ENCODE data around the gene CCL22.
"Not testable (repeated sequence)": the region's sequence is repeated elsewhere in the genome, so short reads cannot be mapped to it uniquely, and the experiment has no call there.

Gene CCL22

DNA sequence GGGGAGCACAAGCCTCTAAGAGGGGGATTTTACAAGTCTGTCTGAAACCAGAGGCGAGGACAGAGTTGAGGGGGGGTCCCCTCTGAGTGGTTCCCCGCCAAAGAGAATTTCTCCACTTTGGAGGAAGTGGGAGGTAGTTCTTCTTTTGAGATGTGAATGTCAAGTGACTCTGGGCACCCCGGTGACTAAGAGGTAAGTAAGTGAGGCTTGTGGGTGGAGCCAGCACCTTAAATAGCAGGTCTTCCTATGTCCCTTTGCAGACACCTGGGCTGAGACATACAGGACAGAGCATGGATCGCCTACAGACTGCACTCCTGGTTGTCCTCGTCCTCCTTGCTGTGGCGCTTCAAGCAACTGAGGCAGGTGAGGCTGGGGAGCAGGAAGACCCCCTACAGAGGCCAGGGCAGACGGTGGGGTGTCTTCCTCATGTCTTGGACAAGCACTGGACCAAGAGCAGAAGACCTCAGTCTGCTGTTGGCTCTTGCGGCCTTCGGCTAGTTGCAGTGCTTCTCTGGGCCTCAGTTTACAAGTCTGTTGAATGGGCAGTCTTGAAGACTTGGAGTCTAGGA lies at the start of gene CCL22:
TSS of gene CCL22 (plus strand) at position 257 of the 569 bp plus-strand sequence. CDS start at position 291, 34 bp downstream.
- no peak for DNase-seq (ENCODE audit: low read depth in 2 of 2)

DNA sequence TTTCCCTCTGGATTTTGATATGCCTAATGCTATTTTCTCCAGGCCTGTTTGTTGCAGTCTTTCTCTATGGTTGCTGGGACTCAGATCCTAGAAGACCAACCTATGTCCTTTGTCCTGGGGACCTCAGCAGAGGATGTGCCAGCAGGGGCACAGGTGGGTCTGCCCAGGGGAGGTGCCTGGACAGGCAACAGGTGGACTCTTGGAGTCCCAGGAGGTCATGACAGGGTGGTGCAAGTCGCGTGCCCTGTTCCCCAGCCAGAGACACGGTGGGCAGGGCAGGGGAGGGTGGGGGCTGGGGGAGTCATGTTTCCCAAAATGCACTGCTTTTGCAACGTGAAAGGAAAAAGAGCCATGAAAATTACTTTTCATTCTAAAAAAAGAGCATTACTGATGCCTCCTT lies 47.8 kb upstream of the CCL22 start:
- DNase-seq (ENCODE audit: low read depth in 2 of 2), result no peak

DNA sequence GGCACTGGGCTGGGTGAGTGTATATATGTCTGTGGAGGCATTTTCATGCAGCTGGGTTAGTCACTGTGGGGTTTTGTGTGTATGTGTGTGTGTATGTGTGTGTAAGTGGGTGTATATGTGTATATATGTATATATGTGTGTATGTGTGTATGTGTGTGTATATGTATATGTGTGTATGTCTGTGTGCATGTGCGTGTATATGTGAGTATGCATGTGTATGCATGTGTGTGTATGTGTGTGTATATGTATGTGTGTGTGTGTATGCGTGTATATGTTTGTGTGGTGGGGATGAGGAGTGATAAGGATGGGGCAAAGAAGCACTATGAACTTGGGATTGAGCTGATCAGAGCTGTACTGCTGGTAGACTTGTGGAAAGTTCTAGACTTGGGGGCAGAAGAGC lies 45.1 kb upstream of the CCL22 start:
- no peak for DNase-seq (ENCODE audit: low read depth in 2 of 2)

GRCh38 chr16:57314161-57314785 lies 44.3 kb upstream of the CCL22 start:
- no peak for DNase-seq (ENCODE audit: low read depth in 2 of 2)

DNA sequence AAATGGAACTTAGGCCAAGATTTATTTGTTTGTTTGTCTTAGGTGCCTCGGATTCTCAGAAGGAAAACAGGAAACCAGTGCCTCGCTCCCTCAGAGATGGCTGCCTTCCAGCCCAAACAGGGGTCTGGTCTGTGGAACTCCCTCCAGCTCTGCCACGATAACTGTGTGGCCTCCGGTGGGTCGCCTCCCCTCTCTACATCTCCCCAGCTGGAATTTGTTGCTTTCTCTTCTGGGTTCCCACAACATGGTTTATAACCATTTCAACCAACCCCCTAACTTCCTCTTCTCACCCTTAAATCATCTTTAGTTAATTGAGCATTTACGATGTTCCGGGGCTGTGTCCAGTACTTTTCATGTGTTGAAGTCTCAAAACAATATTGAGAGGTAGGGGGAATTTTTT lies 43.2 kb upstream of the CCL22 start:
- DNase-seq (ENCODE audit: low read depth in 2 of 2), result no peak

DNA sequence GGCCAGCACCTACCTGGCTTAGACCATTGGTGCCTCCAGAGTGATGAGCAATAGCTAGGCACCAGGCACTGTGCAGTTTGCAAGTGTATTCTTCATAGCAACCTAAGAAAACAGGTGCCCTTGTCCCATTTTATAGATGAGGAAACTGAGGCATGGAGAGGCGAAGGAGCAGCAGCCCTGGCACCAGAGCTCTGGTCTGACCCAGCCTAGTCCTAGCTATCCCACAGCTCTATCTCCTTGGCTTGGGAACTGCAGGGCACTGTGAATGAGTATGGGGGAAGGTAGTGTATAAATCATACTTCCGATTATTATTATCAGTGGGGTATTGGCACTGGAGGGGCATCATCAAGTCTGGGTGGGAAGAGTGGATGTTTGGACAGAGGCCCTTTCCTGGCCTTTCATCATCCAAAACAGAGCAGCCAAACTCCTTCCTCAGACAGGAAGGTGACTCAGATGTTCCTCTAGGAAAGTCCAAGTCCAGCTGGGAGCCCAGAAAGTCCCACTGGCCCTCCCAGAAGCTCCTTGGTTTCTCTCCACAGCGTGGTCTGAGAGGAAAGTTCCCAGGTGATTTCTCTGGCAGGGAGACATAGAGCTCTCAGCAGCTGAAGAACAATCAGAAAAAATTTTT lies 42.1 kb upstream of the CCL22 start:
- DNase-seq (ENCODE audit: low read depth in 2 of 2), result no peak

DNA sequence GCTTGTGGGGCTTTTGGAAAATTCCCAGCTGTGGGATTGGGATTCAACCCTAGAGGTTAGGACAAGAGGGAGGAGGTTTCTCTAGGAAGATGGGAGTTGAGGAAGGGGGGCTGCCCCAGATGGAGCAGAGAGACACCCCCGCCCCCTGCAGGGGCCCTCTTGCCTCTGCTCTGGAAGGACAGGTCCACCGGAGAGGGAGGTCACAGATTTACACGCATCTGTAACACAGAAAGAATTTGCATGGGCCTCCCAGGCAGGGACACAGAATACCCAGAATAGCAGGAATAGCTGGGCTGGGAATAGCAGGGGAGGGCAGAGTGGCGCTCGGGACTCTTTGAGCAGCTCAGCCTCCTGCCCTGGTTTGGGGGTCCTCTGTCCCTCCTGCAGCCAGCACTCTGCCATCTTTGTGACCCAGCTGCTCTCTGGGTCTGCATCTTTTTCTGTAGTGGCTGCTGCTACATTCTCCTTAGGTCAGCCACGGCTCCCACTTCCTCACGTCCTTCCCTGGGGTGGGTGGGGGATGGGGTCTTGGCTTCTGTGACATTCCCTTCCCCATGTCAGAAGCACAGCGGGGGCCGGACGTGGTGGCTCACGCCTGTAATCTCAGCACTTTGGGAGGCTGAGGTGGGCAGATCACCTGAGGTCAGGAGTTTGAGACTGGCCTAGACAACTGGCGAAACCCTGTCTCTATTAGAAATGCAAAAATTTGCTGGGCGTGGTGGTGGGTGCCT lies 40.2 kb upstream of the CCL22 start:
- DNase-seq (ENCODE audit: low read depth in 2 of 2), result no peak

GRCh38 chr16:57319646-57320045 lies 38.9 kb upstream of the CCL22 start:
- DNase-seq (ENCODE audit: low read depth in 2 of 2), result no peak

GRCh38 chr16:57324749-57325148 lies 33.8 kb upstream of the CCL22 start:
- DNase-seq (ENCODE audit: low read depth in 2 of 2), result no peak

GRCh38 chr16:57325458-57325857 lies 33.1 kb upstream of the CCL22 start:
- no peak for DNase-seq (ENCODE audit: low read depth in 2 of 2)

DNA sequence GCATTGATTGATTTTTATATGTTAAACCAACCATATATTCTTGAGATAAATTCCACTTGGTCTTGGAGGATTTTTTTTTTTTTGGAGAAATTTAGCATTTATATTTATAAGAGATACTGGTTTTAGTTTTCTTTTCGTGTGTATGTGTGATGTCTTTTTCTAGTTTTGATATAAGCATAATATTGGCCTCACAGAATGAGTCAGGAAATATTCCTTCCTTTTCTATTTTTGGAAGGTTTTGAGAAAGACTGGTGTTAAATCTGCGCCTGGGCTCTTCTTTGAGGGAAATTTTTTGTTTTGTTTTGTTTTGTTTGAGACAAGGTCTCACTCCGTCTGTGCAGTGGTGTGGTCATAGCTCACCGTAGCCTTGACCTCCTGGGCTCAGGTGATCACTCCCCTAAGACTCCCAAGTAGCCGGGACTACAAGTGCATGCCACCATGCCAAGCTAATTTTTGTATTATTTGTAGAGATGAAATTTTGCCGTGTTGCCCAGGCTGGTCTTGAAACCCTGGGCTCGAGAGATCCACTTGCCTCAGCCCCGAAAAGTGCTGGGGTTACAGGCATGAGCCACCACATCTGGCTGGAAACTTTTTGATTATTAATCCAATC lies 28.8 kb upstream of the CCL22 start:
- no peak for DNase-seq (ENCODE audit: low read depth in 2 of 2)

DNA sequence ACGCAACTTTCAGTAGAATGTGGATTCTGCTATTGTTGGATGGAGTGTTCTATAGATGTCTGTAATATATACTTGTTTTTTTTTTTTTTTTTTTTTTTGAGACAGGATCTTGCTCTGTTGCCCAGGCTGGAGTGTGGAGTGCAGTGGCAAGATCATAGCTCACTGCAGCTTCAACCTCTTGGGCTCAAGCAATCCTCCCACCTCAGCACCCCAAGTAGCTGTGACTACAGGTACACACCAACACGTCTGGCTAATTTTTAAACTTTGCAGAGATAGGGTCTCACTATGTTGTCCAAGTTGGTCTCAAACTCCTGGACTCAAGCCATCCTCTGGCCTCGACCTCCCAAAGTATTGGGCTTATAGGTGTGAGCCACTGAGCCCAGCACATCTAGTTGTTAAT lies 27.2 kb upstream of the CCL22 start:
- DNase-seq (ENCODE audit: low read depth in 2 of 2), result no peak

- DNase-seq (ENCODE audit: low read depth in 2 of 2), result no peak
These were observed 25.2 kb upstream of the CCL22 start for GRCh38 chr16:57333402-57333801.

DNA sequence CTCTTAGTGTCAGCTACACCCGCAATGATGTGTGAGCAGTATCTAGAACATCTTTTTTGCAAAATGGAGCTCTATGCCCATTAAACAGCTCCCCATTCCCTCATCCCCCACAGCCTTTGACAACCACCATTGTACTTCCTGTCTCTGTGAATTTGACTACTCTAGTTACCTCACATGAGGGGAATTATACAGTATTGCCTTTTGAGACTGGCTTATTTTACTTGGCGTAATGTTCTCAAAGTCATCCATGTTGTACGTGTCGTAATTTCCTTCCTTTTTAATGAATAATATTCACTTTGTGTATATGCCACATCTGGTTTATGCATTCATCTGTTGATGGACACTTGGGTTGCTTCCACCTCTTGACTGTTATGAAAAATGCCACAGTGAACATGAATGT lies 23.2 kb upstream of the CCL22 start:
- DNase-seq (ENCODE audit: low read depth in 2 of 2), result no peak

DNA sequence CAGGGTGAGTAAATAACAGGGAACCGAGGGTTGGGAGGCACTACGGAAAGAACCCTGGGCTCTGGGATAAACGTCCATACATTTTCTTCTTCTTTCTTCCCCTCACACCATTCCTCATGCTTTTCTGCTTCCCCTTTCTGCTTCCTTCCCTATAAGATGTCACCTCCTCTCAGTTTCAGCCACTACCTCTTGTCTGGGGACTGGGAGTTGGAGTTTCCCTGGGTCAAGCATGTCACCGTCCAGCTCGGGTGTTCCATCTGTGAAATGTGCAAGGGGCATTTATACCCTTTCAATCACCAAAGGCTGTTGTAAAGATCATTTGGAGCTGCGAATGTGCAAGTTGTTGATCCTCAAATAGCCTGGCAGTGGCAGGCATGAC lies 17.5 kb upstream of the CCL22 start:
- no peak for DNase-seq (ENCODE audit: low read depth in 2 of 2)

GRCh38 chr16:57341441-57342303 lies 16.9 kb upstream of the CCL22 start:
- no peak for DNase-seq (ENCODE audit: low read depth in 2 of 2)

DNA sequence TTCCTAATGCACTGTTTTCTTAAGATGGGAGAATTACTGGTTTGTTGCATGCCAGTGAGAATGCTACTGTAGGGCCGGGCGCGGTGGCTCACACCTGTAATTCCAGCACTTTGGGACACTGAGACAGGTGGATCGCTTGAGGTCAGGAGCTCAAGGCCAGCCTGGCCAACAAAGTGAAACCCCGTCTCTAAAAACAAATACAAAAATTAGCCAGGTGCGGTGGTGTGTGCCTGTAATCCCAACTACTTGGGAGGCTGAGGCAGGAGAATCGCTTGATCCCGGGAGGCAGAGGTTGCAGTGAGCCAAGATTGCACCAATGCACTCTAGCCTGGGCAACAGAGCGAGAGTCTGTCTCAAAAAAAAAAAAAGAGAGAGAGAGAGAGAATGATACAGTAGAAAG lies 16.0 kb upstream of the CCL22 start:
- not testable (repeated sequence) for DNase-seq (ENCODE audit: low read depth in 2 of 2)

DNA sequence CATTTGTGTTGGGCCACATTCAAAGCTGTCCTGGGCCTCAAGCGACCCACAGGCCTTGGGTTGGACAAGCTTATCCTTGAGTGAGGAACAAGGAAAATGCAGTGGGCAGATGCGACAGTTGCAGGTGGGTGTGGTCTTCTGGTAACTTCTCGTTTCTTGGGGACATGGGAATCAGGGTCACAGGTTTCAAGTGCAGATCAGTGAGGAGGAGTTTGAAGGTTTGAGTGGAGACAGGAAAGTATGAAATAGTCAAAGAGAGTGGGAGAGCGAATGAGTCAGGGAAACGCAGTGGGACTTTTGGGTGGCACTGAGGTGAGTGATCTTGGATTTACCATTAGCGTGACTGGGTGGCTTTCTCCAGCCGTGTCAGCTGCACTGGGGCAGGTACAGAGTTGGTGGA lies 15.4 kb upstream of the CCL22 start:
- DNase-seq (ENCODE audit: low read depth in 2 of 2), result no peak

DNA sequence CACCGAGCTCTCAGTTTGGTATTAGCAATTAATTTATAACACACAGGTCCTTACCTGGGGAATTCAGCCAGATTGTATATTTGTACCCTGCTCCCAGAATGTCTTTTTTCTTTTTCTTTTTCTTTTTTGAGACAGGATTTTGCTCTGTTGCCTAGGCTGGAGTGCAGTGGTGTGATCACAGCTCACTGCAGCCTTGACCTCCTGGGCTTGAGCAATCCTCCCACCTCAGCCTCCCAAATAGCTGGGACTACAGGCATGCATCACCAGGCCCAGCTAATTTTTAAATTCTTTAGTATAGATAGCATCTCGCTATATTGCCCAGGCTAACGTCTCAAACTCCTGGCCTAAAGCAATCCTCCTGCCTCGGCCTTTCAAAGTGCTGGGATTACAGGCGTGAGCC lies 14.5 kb upstream of the CCL22 start:
- DNase-seq (ENCODE audit: low read depth in 2 of 2), result not testable (repeated sequence)

DNA sequence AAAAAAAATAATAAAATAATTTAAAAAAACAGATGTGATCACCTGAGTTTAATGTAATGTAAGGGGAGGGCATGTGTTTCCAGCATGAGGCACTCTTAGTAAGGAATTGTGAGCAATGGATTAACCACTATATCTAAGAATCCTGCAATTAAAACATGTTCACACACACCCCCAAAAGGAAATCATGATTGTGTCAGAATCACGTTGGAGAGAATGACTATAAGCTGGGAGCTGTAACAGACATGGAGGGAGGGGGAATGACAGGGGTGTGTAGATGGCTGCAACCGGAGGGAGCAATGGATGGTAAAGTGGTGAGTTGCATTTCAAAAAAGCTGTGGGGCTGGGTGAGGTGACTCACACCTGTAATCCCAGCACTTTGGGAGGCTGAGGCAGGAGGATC lies 13.6 kb upstream of the CCL22 start:
- no peak for DNase-seq (ENCODE audit: low read depth in 2 of 2)

DNA sequence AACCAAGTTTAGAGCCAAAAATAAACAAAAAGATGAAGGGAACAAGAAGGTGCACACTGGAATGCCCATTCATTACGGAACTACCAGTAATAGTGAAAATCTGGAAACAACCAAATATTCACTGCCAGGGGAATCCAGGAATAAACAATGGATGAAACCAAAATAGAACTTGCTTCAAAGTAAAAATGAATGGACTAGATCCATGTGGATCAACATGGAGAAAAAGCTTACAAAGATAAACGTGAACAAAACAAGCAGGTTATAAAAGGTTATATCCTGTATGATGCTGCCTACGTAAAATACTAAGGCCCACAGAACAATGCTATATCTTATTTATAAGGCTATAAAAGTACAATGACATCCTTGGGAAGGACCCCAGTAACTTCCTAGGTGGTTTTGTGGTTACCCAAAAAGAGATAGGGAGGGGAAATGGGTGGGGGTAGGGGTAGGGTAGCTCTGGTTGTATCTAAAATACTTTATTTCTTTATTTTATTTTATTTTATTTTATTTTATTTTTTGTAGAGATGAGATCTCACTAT lies 12.8 kb upstream of the CCL22 start:
- no peak for DNase-seq (ENCODE audit: low read depth in 2 of 2)

Data from stimulated activated CD4-positive, alpha-beta T cell treated with anti-CD3 and anti-CD28 coated beads, Interleukin-12 subunit alpha, Interleukin-12 subunit beta, amount 100 ng/mL, for 24 hours (primary cell).